Stimulated activated CD8-positive, alpha-beta memory T cell treated with anti-CD3 and anti-CD28 coated beads, Interleukin-12 subunit alpha, Interleukin-12 subunit beta, amount 100 ng/mL, for 1 hour (primary cell): ENCODE measurements around the gene MOB4.

ENCODE experiments used
- DNase-seq: peaks from one replicate; pipeline ENCODE4 v3.0.0-alpha.2; 2020; ENCODE audit warnings: low read depth

MOB4 gene

GRCh38 chr2:197591339-197592072 is 75.6 kb downstream of the MOB4 start:
- no peak for DNase-seq

- no peak for DNase-seq
Measured at GRCh38 chr2:197596766-197597165, 80.9 kb downstream of the MOB4 start.

GRCh38 chr2:197597166-197597565 is 81.3 kb downstream of the MOB4 start:
- no peak for DNase-seq

- DNase-seq, result no peak
Measured at GRCh38 chr2:197598450-197598849, 82.6 kb downstream of the MOB4 start.

- no peak for DNase-seq
Measured at GRCh38 chr2:197599285-197599965, 83.6 kb downstream of the MOB4 start.

- no peak for DNase-seq
Measured at GRCh38 chr2:197600306-197600705, 84.4 kb downstream of the MOB4 start.

GRCh38 chr2:197601726-197602125 is 85.9 kb downstream of the MOB4 start:
- DNase-seq, result no peak
